Cerebellar nuclear complex (tissue), 1 donor: Measurements from ENCODE around the gene OLFM1.
A peak's percentile ranks its signal among the peaks of the same experiment; 100 is the strongest.
"Not testable (repeated sequence)": the region's sequence is repeated elsewhere in the genome, so short reads cannot be mapped to it uniquely, and the experiment has no call there.

ENCODE experiments used
- DNase-seq, 2 experiments: peaks; one replicate each; lab custom pipeline; 2025; lab: John Stamatoyannopoulos, UW

The OLFM1 gene

DNA sequence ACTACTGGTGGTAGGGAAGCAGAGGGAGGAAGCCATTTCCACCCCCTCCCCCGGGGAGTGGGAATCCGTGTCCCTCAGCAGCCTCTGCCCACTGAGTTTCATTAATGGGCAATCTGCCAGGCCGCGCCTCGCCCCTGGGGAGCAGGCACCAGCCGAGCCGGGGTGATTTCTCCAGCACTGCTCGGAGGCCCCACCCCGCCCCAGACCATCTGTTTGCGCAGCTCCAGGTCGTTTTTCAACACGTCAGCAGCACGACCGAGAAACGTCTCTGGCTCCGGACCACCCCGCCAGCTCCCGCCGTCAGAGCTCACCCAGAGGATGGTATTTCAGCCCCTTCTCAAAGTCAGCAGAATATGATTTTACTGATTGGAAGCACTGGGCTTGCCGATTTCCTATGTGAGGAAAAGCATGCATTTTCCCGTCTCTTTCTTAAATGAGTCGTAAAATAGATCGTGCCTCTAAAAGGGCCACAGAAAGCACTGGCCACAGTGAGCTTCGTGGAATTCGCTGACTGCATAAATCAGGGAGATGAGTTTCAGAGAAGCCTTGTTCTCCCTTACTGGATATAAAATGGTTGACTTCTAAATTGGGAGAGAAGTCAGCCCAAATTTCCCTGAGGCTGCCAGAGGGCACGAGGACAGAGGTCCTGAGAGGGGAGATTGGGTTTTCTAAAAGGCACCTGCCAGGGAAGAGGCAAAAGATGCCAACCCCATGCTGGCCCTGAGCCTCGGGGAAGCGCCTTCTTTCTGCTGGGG lies 47.0 kb downstream of the OLFM1 start:
- DNase-seq = no peak

DNA sequence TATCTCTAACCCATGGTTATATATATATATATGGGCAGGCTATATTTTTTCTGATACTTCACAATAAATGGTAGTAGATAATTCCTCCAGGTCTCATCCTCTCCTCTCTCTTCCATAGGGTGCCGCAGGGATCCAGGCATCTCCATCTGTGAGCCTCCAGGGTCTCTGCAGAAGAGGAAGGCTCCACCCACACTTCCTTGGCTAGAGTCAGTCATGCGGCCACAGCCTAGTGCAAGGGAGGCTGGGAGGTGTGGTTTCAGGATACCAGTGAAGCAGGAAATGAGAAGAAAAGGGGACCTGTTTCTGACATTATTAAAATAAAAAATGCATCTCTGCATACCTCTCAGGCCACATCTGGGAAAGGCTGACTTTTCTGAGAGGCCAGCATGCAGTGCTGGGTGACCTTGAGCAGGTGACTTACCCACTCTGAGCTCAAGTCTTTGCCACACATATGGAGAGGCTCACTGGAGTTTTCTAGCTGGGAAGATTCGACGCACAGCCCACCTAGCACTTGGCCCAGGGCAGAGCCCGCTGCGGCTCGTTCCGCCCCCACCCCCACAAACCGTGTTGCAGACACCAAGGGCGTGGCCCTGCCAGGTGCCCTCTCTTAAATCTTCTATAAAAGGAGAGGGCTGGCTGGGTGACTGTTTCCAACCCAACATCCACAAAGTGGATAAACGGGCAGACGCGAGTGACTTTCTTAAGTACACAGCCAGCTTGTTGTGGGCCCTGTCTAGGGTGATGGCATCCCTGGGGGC lies 47.9 kb downstream of the OLFM1 start:
- DNase-seq = no peak

DNA sequence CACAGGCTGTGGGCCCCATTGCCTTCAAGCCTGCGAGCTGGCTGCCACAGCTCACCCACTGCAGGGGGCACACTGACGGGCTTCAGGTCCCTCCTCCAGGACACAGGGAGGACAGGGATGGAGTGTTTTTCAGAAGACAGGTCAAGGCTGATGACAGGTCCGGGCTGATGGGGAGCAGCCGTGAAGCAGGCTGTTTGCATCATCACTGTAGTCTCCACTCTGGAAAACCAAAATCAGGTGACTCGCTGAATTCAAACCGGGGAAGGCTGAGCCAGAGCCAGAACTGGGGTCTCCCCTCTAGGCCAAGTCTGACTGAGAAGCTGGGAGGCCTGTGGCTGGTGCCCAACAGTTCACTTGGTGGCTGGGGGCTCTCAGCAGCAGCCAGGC lies 48.5 kb downstream of the OLFM1 start:
- no peak for DNase-seq

DNA sequence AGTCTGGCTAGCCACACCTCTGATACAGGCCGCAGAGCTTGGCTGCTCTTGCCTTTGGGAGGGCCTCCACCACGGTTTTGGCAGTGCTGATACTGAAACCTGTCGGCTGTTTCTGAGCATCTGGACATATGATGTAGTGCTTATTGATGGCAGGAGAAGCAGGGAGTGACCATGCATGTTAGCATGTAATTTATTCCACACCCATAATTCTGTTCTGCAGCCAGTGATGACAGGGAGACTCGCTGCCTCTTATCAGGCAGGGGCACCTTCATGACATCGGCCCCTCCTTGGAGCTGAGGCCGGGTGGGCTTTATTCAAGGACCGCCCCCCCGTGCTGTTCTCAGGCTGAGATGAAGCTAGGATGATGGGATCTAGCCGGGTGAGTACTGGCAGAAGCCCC lies 49.0 kb downstream of the OLFM1 start:
- no peak for DNase-seq

DNA sequence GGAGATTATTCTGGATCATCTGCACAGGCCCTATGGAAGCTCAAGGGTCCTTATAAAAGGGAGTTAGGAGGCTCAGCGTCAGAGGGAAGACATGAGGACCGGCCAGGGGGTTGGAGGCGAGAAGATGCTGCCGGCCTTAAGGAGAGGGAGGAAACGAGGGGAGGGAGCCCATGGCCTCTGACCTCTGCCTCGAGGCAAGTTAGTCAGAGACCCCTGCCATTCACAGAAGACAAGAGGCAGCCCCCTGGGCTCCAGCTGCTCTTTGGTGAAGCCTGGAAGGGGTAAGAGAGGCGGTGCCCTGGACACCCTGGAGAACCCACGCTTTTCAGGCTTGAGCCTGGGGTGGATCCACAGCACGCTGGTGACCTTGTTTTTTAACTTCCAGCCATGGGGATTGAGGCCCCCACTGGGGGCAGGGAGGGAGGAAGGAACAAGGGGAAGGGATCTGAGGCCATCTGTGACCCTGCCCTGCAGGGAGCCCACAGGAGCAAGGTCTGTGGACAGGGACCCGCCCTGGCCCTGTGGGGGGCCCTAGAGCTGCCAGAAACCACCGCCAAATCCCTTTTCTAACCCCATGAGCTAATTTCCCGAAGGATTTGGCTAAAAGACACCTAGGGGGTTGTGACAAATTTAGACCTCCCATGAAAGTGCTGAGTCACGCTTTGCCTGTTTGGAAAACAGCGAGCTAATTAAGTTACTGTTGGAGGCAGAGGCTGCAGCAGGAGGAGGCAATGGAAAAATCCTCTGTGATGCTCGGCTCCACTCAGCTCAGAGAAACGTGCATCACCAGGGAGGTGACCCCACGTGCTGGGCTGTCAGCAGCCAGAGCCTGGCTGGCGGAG lies 49.7 kb downstream of the OLFM1 start:
- DNase-seq = peak; percentile 54 to 72

DNA sequence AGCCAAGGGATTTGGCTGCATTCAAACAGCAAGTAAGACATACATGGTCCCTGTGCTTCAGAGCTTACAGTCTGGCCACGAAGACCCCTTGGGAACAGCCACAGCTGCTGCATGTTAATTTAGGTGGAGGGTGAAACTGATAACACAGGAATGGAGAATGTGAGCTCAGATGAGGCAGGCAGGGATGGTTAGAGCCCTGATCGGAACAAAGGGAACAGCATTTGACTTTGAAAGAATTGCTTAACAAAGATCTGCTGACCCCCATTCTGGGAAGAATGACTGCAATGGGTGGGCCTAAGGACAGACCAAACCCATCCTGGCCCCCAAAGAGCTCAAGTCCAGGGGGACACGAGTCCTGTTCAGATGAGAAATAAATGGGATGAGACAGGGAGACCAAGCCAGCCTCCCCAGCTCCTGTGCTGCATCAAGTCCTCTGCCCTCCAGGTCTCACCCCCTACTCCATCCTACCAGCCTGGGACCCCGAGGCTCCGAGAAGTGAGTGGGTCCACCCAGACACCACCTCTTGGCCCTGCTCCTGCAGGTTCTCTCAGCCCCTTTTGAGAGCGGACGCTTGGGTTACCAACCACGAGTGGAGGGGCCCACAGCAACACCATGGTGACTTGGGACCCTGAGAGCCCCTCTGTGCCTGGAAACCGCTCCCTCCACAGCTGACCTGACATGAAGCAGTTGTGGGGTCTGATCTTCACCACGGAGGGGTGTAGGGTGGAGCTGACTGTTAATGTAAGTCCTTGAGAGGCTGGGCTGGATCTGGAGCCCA lies 50.8 kb downstream of the OLFM1 start:
- no peak for DNase-seq

DNA sequence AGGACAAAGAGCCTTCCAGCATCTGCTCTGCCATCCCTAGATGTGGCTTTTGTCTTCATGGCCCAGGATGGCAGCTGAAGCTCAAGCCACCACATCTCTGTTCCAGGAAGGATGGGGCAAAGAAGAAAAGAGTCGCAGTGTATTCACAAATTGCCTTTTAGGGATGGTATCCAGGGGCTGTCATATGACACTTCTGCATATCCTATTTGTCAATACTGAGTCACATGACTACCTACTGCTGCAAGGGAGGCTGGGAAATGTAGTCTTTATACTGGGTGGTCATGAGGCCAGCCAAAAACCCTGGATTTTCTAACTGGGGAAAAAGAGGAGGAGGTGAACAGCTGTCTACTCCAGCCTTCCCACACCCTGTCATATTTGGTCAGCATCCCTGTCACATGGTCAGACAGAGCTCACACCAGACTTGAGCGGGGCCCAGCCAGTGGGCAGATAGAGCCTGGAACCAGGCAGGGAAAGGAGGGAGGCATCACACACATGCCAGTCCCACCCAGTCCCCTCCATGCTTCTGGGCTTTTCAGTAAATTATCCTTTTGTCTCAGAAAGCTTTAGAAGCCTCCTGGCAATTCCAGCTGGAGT lies 52.0 kb downstream of the OLFM1 start:
- no peak for DNase-seq

DNA sequence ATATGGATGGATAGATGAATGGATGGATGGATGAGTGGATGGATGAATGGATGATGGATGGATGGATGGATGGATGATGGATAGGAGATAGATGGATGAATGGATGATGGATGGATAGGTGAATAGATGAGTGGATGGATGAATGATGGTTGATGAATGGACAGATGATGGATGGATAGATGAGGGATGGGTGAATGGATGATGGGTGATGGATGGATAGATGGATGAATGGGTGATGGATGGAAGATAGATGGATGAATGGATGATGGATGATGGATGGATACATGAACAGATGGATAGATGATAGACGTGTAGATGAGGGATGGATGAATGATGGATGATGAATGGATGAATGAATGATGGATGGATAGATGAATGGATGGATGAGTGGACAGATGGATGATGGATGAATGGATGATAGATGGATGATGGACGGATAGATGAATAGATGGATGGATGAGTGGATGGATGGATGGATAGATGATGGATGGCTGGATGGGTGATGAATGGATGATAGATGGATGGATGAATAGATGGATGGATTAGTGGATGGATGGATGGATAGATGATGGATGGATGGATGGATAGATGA lies 53.8 kb downstream of the OLFM1 start:
- no peak for DNase-seq

DNA sequence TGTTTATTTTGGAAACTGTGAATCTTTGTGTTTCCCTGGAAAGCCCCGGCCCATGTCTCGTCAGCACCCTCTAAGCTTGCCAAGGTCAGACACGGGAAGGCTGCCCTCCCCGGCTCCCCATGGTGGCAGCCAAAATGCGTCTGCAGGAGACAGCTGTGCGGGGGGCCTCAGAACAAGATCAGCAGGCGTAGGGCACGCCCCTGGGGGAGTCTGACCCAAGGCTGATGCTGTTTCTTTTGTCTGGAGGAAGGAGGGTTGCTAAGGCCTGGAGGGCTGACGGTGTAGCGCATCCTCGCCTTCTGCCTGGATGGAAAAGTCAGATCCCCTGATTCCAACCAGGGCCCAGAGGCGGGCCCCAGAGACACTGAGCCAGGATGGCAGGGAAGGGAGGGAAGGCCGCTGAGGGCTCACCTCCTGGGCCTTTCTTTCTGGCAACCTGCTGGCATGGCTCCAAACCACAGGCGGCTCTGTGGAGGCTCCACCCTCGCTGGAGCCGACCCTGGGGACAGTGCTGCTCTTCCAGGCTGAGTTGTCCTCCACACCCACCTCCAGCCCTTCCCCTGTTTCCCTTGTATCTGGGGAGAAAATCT lies 57.2 kb downstream of the OLFM1 start:
- no peak for DNase-seq

DNA sequence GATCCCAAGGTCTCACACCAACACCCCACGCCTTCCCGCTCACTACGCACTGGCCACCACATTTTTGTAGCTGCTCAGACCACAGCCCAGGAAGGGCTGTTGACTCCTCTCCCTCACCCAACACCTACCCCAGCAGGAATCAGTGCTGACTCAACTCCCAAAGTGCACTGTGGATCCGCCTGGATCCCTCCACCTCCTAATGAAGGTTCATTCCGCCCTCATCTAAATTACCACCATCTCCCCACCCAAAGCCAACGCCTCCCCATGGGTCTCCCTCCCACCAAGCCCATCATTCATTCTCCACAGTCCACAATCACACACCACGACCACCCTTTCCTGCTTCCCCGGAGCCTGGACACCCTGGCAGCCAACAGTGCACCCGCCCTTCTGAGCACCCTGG lies 57.8 kb downstream of the OLFM1 start:
- no peak for DNase-seq

DNA sequence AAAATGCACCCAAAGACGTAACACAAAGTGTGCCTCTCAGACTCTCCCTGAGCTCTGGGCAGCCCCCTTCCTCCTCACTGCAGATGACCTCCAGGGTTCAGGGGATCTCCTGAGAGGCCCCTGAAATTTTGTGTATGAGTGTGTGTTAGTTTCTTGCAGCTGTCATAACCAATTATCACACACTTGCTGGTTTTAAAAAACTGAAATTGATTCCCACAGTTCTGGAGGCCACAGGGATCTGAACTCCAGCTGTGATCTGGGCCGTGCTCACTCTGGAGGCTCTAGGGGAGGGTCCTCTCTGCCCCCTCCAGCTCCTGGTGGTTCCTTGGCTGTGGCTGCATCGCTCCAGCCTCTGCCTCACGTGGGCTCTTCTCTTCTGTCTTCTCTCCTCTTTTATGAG lies 58.8 kb downstream of the OLFM1 start:
- DNase-seq = no peak

DNA sequence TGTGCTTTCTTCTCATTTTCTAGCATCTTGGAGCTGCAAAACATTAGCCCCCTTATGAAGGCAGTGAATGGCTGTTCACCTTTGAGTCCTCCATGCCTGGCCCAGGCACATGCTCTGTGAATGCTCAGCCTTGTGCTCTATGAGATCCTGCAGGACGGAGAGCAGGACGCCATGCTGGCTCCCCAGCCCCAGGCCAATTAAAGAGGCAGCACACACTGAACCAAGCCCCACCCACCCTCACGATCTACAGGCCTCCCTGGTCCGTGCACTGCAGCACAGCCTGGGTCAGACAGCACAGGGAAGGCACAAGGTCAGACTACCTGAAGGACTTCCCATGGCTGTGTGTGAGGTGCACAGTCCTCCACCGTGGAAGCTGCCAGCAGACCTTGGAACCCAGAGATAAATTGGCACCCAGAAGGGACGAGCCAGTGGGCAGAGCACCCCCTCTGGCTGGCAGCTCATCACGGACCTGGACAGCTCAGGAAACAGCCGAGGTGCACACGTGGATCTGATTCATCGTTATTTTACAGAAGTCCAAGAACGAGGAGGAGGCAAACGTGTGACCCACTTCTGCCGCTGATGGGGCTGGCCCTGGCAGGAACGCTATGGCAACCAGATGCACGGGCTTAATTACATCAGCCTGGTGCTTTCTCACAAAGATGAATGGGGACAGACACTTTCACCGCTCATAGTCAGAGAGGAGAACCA lies 59.5 kb downstream of the OLFM1 start:
- no peak for DNase-seq

DNA sequence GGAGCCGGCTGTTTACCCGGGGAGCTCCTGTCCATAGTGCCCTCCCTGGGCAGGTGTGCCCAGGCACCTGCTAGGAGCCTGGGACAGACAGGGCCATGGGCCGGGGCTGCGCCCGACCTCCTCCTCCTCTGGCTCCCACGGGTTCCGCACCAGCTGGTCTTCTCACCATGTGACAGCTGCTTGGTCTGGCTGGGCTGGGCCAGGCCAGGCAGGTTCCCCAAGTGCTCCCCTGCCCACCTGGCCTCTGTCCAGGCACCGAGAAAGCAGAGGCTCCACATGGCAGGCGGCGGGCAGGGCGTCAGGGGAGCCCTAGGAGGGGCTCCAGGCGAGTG lies 60.0 kb downstream of the OLFM1 start:
- DNase-seq = peak in 1 of 2 experiments; percentile 53

DNA sequence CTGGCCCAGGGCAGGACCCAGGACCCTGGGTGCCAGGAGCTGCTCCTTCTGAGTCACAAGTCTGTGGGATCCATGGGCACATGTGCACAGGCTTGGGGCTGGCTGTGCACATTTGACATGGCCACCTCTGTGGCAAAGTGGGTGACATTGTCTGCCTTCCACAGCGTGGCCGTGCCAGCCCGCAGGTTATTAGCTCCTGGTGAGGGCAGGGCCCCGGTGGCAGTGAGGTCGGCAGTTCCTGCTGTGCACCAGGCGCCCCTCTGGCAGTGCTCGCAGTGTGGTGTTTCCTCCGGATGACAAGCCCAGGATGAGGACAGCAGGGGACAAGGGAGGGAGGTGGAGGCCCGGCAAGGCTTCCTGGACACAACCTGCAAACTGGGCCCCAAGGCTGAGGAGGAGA lies 60.5 kb downstream of the OLFM1 start:
- no peak for DNase-seq

DNA sequence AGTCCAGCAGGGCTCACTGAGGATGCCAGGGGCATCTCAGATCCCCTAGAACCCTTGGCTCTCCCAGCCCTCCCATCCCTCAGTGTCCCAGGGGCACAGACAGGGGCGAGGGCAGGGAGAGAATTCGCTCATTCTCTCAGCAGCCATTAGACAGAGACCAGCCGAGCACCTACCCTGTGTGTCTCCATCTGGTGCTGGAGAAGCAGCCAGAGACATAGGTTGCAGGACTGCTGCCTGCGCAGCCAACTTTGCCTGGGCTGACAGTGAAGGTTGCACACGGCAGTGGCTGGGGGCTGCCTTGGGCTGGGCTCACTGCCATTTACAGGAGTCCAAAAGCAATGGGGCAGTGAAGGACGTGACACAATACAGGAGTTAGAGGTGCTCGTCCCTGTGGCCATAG lies 60.9 kb downstream of the OLFM1 start:
- no peak for DNase-seq

DNA sequence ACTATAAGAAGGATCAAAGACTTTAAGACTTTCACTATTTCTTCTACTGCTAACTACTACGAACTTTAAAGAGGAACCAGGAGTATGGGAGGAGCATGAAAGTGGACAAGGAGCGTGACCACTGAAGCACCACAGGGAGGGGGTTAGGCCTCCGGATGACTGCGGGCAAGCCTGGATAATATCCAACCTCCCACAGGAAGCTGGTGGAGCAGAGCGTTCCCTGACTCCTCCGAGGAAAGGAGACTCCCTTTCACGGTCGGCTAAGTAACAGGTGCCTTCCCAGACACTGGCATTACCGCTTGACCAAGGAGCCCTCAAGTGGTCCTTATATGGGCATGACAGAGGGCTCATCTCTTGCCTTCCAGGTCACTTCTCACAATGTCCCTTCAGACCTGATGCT lies 62.4 kb downstream of the OLFM1 start:
- not testable (repeated sequence) for DNase-seq

DNA sequence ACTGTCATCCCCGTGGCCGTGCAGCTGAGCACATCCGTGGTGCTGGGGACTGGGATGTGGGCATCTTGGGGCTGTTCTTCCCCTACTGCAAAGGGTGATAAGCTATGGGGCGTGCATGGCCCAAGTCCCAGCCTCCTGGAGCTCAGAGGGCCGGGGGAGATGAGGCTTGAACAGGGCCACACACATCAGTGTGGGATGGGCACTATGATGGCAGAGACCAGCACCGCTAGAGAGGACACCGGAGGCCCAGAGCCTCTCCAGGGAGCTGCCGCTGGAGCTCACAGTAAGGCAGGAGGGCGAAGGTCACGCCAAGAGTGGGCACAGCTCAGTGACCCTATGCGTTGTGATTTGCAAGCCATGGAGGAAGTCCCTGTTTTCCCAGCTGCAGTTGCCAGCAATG lies 63.5 kb downstream of the OLFM1 start:
- DNase-seq = no peak

DNA sequence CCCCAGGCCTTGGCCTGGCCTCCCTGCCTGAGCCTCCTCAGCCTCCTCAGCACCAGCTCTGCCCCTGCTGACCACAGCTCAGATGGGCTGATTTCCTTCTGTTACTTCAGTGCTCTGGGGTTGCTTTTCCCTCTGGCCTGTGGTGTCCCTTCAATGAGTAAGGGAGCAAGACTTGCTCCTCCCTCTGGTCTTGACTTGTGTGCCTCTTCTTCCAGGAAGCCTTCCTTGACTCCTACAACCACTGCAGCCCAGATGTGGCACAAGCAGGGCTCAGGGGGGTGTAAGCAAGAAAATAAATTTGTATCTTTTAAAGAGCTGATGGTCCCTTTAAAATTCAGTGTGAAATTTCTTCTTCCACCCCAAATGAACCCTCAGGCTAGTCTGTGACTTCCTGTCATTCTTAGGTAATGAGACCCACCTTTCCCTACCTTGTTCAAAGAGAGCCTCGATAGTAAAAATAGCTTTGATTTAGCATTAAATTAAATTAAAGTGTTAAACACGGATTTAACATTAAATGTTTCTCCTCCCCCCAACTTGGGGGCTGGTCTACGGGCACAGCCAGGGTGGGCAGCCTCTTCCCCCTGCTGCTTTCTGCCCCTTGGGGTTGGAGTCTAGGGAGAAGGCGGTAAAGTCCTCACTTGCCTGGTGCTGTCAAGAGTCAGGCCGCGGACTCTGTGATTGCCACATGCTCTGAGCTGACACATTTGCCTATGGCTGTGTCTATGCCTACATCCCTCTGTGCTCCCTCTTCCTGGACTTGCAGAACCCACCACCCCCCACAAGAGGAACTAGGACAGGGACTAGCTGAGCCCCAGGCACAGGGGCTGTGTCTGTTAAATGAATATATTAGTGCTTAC lies 64.5 kb downstream of the OLFM1 start:
- no peak for DNase-seq

DNA sequence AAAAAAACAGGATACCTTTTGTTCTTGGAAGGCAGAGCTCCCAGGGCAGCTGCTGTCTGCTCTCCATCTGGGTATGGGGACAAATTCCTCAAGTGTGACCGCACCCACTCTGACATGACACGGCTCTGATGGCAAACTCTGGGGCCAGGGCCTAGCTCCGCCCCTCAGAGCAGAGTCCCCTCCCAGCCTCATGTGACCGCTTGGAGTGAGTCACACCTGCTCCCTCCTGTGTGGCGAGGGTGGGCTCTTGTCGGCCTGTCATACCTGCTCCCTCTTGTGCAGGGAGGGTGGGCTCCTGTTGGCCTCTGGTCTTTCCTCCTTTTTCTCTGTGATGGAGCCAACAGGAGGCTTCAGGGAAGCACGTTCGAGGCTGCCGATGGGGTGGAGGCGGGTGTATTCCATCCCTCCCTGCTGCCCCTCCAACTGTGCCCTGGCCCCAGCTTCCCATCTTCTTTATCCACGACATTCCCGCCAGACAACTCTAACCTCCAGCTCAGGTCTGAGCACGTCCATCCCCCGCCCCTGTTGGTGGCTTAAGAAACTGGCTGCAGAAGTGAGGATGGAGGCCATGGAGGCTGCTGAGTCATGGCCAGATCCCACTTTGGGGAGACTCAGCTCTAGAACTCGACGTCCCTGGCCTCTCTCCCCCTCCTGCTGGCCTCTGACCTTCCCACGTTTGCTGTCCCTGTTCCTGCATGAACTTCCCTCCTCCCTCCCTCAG lies 65.3 kb downstream of the OLFM1 start:
- DNase-seq = no peak
